Naive thymus-derived CD8-positive, alpha-beta T cell (primary cell): Measurements from ENCODE around the gene SSX2IP. TPM values are rescaled to one million over a fixed set of nuclear protein-coding genes. Genes with fewer than 3 reads are reported as not detected.
A peak's percentile ranks its signal among the peaks of the same experiment; 100 is the strongest.

Experiments used
- ATAC-seq, 2 donors: fragments of 150-1000 bp; cut with Tn5 transposase in 1 of 2; sonication (Bioruptor Pico), chemical (Tn5 transposase) in 1 of 2; 1 replicate in 1 of 2; 2 replicates in 1 of 2; pipeline ENCODE4 v1.10.0; 2021; ENCODE audit warnings: mild to moderate bottlenecking in 2 of 2, moderate library complexity in 2 of 2
- POLR2A ChIA-PET: fragments of 350-600 bp; sonication (Branson Sonifier 250); formaldehyde crosslinking; loops from one replicate; lab custom pipeline; 2021; ENCODE audit warnings: antibody characterized with exemption; lab: Charles Lee
- DNase-seq, 10 donors: peaks; one replicate each; pipeline versions ENCODE4 v3.0.0 to v3.0.0-alpha.2; 2020 to 2022
- H3K27ac Mint-ChIP-seq, 10 donors: one replicate each; pipeline ENCODE4 v1.8.0; 2020 to 2022; ENCODE audit warnings: mild to moderate bottlenecking in 10 of 10, mixed read lengths in 10 of 10, moderate library complexity in 4 of 10, inconsistent platforms in 1 of 10
- H3K27me3 Mint-ChIP-seq, 5 donors: one replicate each; pipeline ENCODE4 v1.8.0; 2021 to 2022; ENCODE audit warnings: mixed read lengths in 5 of 5
- H3K36me3 Mint-ChIP-seq, 3 donors: one replicate each; pipeline ENCODE4 v1.8.0; 2020 to 2022; ENCODE audit warnings: mixed read lengths in 3 of 3, mild to moderate bottlenecking in 2 of 3, inconsistent platforms in 1 of 3
- H3K4me1 Mint-ChIP-seq, 4 donors: one replicate each; pipeline ENCODE4 v1.8.0; 2021 to 2022; ENCODE audit warnings: mixed read lengths in 4 of 4
- H3K4me3 Mint-ChIP-seq, 10 donors: one replicate each; pipeline ENCODE4 v1.8.0; 2020 to 2022; ENCODE audit warnings: mild to moderate bottlenecking in 10 of 10, mixed read lengths in 10 of 10, moderate library complexity in 6 of 10, inconsistent platforms in 1 of 10
- H3K9me3 Mint-ChIP-seq, 9 donors: one replicate each; pipeline ENCODE4 v1.8.0; 2020 to 2022; ENCODE audit warnings: mixed read lengths in 9 of 9, mild to moderate bottlenecking in 3 of 9, inconsistent platforms in 1 of 9, moderate library complexity in 1 of 9
- polyA plus RNA-seq, 3 donors: library from polyadenylated mRNA; unstranded; fragments of 300-500 nt; fragmentation: Illumina TruSeq; gene quantifications; one replicate each; pipeline ENCODE4 v1.2.3, GENCODE V29; 2021
- total RNA-seq, 8 experiments: library from RNA in 2 of 8; stranded (reverse) in 2 of 8; gene quantifications; one replicate each; pipeline ENCODE4 v1.2.3 and lab custom pipeline; 2021 to 2026

The SSX2IP gene
- total and polyA plus RNA-seq, 5 experiments from 2014 or later: 6.9 to 11.4 (median 9.9) TPM

DNA sequence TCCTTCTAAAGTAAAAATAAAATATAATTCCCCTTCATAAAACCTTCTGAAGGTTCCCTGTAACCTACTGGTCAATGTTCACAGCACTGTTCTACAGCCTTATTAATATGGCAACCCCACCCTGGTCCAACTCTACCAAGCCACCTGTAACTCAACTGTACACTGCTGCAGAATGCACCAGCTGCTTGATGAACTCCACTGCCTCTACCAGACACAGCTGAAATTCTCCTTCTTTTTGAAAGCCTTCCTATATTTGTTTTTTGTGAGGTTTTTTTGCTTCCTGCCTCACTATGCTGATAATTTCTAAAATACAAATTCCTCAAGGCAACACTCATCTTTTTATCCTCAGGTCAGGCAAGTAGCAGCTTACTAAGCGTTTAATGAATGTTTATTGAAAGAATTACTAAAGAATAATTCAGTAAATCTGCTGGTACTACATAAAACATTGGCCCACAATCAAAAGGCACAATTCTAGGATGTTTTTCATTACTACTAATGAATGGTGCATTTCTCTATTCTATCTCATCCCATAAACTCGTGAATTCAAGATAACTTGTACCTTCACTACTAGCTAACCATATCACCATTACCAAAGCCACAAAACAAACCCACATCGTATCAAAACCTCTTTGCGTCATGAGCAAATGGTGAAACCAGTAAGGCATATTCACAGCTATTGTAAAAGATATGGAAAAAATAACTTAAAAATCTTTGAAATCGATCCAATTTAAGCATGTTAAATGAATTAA, 2.4 kb downstream of the SSX2IP start:
- Mint-ChIP-seq H3K27ac (peak overlapping the region in 2 of 10 donors; percentile 7 to 43), H3K9me3 (no peaks in the 10 kb centered on the region), H3K27me3 (no peaks in the 10 kb centered on the region), H3K36me3 (peaks cover 0 to 2% (median 0%) of the 10 kb centered on the region in 3 donors), H3K4me1 (peaks cover 25 to 62% (median 53%) of the 10 kb centered on the region in 4 donors), H3K4me3 (peak overlapping the region in 4 of 10 donors; percentile 1 to 55 (median 5))
- no peak for DNase-seq
- ATAC-seq: no peak
- POLR2A ChIA-PET: interaction anchor here (1.0 kb wide), 1 partner anchor 114 kb away, joined by 3 read pairs; the partner anchor contains the start of gene CTBS

DNA sequence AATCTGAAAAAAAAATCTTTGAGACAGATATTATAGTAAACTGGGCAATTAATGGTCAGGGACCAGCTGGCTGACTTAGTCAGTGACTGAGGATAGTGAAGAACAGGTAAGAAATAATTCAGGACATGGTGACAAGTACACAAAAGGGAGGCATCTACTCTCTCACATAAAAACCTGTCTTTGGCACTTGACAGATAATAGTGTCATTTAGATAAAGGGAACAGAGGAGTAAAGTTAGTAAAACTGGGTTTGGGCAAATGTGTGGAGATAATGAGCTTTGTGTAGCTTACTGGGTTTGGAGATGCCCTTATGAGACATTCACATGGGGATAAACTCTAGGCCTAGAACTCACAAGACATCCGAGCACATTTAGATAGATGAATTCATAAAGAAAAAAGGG, 4.0 kb downstream of the SSX2IP start:
- H3K9me3 Mint-ChIP-seq: no peaks in the 10 kb centered on the region
- no peaks in the 10 kb centered on the region for H3K27me3 Mint-ChIP-seq
- POLR2A ChIA-PET: no interaction called here
- H3K4me1 Mint-ChIP-seq: peaks cover 22 to 59% (median 46%) of the 10 kb centered on the region in 4 donors
- peak overlapping the region in 1 of 10 donors; percentile 2 for H3K4me3 Mint-ChIP-seq
- no peak for DNase-seq
- H3K27ac Mint-ChIP-seq: no peak overlapping the region
- H3K36me3 Mint-ChIP-seq: peaks cover 0 to 5% (median 0%) of the 10 kb centered on the region in 3 donors
- ATAC-seq: no peak

DNA sequence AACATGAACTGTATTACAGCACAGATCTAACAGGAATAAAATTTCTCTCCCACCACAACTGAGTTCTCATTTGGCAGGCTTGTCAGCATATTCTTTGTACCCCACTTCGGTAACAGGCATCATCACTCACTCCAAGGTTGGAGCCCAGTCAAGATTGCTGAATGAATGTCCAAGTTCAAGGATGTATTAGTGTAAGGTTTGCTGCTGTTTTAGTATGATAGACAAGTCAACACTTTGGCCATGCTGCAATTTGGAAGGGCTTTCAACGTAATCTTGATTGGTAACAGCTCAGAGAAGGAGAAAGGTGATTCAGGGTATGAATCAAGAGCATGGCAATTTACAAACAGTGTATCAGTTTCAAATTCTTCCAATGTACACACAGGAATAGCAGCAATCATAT, 6.8 kb downstream of the SSX2IP start:
- Mint-ChIP-seq H3K36me3 (peaks cover 0 to 9% (median 3%) of the 10 kb centered on the region in 3 donors), H3K4me1 (peaks cover 10 to 45% (median 35%) of the 10 kb centered on the region in 4 donors), H3K4me3 (no peak overlapping the region), H3K9me3 (no peaks in the 10 kb centered on the region), H3K27ac (no peak overlapping the region), H3K27me3 (no peaks in the 10 kb centered on the region)
- no peak for ATAC-seq
- POLR2A ChIA-PET: no interaction called here
- DNase-seq: no peak

DNA sequence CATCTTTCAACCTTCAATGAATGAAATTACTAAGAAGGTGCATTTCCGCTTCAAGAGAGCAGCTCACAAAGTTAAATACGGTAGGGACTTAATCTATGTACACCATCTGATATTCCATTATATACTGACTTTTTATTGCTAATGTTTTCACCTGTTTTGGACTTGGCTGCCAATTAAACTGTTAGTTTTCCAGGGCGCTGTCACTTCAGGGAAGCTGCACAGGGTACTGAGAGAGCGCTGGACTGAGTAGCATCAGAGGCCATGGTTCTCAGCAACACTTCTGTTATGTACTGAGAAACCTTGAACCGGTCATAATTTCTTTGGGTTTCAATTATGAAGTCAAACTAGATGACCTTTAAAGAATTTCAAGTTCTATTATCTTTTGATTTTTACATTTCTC, 8.2 kb downstream of the SSX2IP start:
- POLR2A ChIA-PET: no interaction called here
- DNase-seq (no peak), ATAC-seq (no peak)
- Mint-ChIP-seq H3K27me3 (no peaks in the 10 kb centered on the region), H3K4me1 (peaks cover 8 to 32% (median 26%) of the 10 kb centered on the region in 4 donors), H3K9me3 (no peaks in the 10 kb centered on the region), H3K27ac (peak overlapping the region in 1 of 10 donors; percentile 37), H3K36me3 (peaks cover 0 to 20% (median 6%) of the 10 kb centered on the region in 3 donors), H3K4me3 (no peak overlapping the region)

DNA sequence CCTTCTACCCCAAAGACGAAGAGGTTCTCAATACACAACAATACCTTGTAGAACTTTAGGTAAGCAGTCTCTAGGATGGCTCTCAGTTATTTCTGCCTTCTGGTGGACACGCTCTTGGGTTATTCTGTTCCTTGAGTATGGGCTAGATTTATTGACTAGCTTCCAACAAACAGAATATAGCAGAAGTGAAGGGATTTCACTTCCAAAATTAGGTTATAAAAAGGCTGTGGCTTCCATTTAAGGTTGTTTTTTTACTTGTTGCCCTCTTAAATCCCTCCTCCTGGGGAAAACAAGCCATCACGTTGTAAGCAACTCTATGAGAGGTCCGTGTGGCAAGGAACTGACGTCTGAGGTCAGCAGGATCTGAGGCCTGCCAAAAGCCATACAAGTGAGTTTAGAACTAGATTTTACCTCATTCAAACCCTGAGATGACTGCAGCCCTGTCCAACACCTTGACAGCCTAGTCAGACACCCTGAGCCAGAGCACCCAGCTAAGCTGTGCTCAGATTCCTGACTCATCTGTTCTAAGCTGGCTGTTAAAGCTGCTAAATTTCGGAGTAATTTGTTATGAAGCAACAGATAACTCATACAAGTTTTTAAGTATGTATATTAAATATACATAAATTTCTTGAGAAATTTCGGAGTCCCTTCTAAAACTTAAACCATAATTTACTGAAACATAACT, 12.7 kb downstream of the SSX2IP start:
- Mint-ChIP-seq H3K36me3 (peaks cover 0 to 18% (median 6%) of the 10 kb centered on the region in 3 donors), H3K27me3 (no peaks in the 10 kb centered on the region), H3K9me3 (no peaks in the 10 kb centered on the region), H3K4me3 (no peak overlapping the region), H3K27ac (no peak overlapping the region), H3K4me1 (peaks cover 11 to 42% (median 33%) of the 10 kb centered on the region in 4 donors)
- DNase-seq (no peak), ATAC-seq (no peak)
- POLR2A ChIA-PET: interaction anchor here (0.6 kb wide), 1 partner anchor 316 kb away, joined by 4 read pairs; no protein-coding TSS in a partner anchor

DNA sequence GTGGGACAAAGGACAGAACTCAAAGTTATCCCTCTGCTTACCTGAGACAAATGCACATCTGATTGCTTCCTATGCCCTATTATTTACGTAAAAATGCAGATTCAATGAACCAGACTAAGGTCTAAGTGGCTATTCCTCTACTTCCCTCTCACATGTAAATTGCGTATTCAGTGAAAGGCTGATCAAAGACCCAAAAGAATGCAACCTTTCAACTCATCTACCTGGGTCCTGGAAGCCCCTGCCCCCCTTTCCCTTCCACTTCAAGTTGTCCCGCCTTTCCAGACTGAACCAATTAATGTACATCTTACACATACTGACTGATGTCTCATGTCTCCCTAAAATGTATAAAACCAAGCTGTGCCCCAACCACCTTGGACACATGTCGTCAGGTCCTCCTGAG, 14.6 kb downstream of the SSX2IP start:
- no peak overlapping the region for H3K4me3 Mint-ChIP-seq
- no peak for ATAC-seq
- H3K9me3 Mint-ChIP-seq: no peaks in the 10 kb centered on the region
- H3K36me3 Mint-ChIP-seq: peaks cover 0 to 15% (median 6%) of the 10 kb centered on the region in 3 donors
- no peak for DNase-seq
- H3K27me3 Mint-ChIP-seq: no peaks in the 10 kb centered on the region
- H3K4me1 Mint-ChIP-seq: peaks cover 10 to 38% (median 29%) of the 10 kb centered on the region in 4 donors
- no peak overlapping the region for H3K27ac Mint-ChIP-seq
- POLR2A ChIA-PET: no interaction called here

DNA sequence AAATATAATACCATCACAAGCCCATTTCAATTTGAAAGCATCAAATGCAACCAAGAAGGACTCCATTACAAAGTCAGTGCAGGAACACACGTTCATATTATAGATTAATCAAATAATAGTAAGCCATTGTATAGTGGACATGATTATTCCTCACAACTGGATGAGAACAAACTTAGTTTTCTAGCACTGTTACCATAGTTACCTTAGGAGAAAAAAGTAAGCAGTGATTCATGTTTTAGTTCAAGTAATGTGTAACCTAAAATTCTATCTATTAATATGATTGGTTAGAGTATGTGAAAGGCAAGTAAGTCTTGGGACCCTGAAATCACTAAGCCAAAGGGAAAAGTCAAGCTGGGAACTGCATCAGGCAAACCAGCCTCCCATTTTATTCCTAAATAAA, 15.2 kb downstream of the SSX2IP start:
- POLR2A ChIA-PET: no interaction called here
- DNase-seq (no peak), ATAC-seq (no peak)
- Mint-ChIP-seq H3K27me3 (no peaks in the 10 kb centered on the region), H3K9me3 (no peaks in the 10 kb centered on the region), H3K4me3 (no peak overlapping the region), H3K4me1 (peaks cover 10 to 38% (median 29%) of the 10 kb centered on the region in 4 donors), H3K36me3 (peaks cover 0 to 15% (median 6%) of the 10 kb centered on the region in 3 donors), H3K27ac (no peak overlapping the region)

DNA sequence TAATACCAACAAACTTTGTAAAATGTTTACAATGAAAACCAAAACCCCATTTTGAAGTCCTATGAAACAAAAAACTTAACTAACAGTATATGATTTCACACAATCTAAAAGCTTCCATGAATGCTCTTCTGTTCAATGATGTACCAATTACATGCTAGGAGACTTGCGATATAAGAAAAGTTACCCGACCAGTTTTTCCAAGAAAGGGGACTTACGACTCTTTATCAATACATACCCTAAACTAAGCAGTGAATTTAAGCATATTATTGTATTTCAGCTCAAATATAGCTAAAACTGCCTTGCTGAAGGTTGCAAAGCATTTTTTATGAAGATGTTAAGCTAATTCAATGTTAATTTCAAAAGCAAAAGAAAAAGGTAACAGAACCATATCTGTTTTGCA, 15.6 kb downstream of the SSX2IP start:
- ATAC-seq (no peak), DNase-seq (no peak)
- Mint-ChIP-seq H3K4me1 (peaks cover 10 to 34% (median 29%) of the 10 kb centered on the region in 4 donors), H3K4me3 (no peak overlapping the region), H3K9me3 (no peaks in the 10 kb centered on the region), H3K27ac (no peak overlapping the region), H3K27me3 (no peaks in the 10 kb centered on the region), H3K36me3 (peaks cover 0 to 13% (median 9%) of the 10 kb centered on the region in 3 donors)
- POLR2A ChIA-PET: no interaction called here

DNA sequence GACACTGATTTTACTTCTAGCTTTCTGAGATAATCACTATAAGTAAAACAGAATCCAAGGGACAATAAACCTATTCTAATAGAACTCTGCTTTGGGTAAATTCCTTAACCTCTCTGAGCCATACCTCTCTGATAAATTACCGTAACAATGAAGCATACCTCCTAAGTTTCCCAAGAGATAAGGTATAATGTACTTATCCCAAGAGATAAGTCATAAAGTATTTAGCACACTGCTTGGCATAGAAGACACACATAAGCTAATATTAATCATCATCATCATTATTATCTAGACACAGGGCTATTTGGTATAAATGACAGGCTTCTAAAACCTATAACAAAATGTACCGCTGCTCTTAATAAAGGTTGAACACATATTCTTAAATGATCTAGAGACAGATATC, 16.2 kb downstream of the SSX2IP start:
- Mint-ChIP-seq H3K27ac (no peak overlapping the region), H3K27me3 (no peaks in the 10 kb centered on the region), H3K36me3 (peaks cover 0 to 14% (median 11%) of the 10 kb centered on the region in 3 donors), H3K4me1 (peaks cover 10 to 34% (median 29%) of the 10 kb centered on the region in 4 donors), H3K4me3 (no peak overlapping the region), H3K9me3 (no peaks in the 10 kb centered on the region)
- POLR2A ChIA-PET: no interaction called here
- ATAC-seq (no peak), DNase-seq (no peak)

DNA sequence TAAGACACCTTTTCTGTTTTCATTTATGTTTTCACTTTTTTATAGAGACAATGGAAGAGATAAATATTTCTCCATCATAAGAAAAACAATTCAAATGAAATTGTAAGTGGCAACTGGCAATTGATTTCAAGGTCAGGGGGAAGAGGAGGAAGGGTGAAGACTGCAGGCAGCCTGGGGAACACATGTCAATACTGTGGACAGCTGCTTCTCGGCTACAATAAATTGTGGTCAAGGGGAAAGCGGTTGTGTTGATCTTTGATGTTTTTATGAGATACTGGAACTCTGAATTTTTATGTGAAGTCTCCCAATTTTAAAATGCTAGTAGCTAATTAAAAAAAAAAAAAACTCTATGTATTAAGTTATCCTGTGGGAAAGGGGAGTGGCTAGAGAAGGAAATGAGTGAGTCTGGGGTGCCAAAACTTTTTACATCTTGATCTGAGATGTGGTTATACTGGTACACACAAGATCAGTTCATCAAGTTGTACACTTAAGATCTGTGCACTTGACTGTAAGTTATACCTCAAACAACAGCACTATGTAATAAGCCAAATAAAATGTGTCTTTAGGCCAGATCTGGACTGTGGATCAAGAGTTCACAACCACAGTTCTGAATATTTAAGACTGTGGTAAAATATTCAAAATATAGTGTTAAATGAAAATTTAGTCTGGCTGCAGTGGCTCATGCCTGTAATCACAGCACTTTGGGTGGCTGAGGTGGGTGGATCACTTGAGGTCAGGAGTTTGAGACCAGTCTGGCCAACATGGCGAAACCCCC, 18.0 kb downstream of the SSX2IP start:
- peak overlapping the region in 1 of 10 donors; percentile 4 for H3K27ac Mint-ChIP-seq
- DNase-seq: no peak
- no peak overlapping the region for H3K4me3 Mint-ChIP-seq
- POLR2A ChIA-PET: no interaction called here
- H3K27me3 Mint-ChIP-seq: no peaks in the 10 kb centered on the region
- H3K36me3 Mint-ChIP-seq: peaks cover 0 to 17% (median 5%) of the 10 kb centered on the region in 3 donors
- H3K9me3 Mint-ChIP-seq: no peaks in the 10 kb centered on the region
- H3K4me1 Mint-ChIP-seq: peaks cover 8 to 39% (median 28%) of the 10 kb centered on the region in 4 donors
- no peak for ATAC-seq

DNA sequence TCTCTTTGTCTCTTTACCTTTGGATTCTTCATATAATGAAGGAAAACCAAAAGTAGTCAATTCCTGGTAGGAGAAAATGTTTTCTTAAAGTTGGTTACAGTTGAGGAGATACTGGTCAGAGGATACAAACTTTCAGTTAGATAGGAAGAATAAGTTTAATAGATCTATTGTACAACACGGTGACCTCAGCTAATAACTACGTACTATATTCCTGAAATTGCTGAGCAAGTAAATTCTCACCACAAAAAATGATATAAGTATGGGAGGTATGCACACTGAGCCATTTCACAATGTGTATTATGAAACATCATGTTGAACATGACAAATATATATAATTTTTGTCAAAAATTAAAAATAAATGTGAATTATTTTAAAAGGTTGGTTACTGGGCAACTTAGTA, 20.4 kb downstream of the SSX2IP start:
- DNase-seq (no peak), ATAC-seq (no peak)
- no peak overlapping the region for H3K4me3 Mint-ChIP-seq
- no peaks in the 10 kb centered on the region for H3K9me3 Mint-ChIP-seq
- no peak overlapping the region for H3K27ac Mint-ChIP-seq
- H3K4me1 Mint-ChIP-seq: peaks cover 8 to 33% (median 24%) of the 10 kb centered on the region in 4 donors
- H3K27me3 Mint-ChIP-seq: no peaks in the 10 kb centered on the region
- H3K36me3 Mint-ChIP-seq: peaks cover 0 to 20% (median 3%) of the 10 kb centered on the region in 3 donors
- POLR2A ChIA-PET: no interaction called here

DNA sequence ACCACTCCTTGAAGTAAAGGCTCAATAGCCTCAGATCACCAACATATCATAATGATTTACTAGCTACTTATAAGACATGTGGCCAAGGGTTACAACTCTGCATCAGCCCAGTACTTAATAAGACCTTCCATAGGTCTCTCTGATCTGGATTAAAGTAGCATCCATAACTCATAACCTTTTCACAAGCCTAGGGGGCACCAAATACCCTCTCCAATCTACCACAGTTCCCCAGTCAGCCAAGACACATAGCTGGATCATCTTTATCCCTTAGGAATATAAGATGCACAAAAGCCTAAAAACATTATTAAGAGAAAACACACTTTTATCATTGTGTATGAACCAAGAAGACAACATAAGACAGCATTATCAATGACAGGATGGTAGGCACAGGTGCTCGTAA, 22.1 kb downstream of the SSX2IP start:
- Mint-ChIP-seq H3K9me3 (no peaks in the 10 kb centered on the region), H3K4me3 (no peak overlapping the region), H3K36me3 (peaks cover 0 to 28% (median 3%) of the 10 kb centered on the region in 3 donors), H3K27ac (peak overlapping the region in 1 of 10 donors; percentile 5), H3K4me1 (peaks cover 1 to 19% (median 11%) of the 10 kb centered on the region in 4 donors), H3K27me3 (no peaks in the 10 kb centered on the region)
- POLR2A ChIA-PET: no interaction called here
- peak in 3 of 10 donors; percentile 5 to 16 (median 12) for DNase-seq
- ATAC-seq: peak in 1 of 2 donors; percentile 74
